Naive thymus-derived CD4-positive, alpha-beta T cell (primary cell): ENCODE results near the gene DLL4. TPM values are rescaled to one million over a fixed set of nuclear protein-coding genes. Genes with fewer than 3 reads are reported as not detected.

Experiments
- ATAC-seq: fragments of 150-1000 bp; cut with Tn5 transposase; 2 replicates; pipeline ENCODE4 v1.10.0; 2021; ENCODE audit warnings: mild to moderate bottlenecking, moderate library complexity
- CTCF ChIA-PET: fragments of 350-600 bp; sonication (Branson Sonifier 250); formaldehyde crosslinking; loops from one replicate; lab custom pipeline; 2021; ENCODE audit warnings: antibody characterized with exemption; lab: Charles Lee
- POLR2A ChIA-PET: fragments of 350-600 bp; sonication (Branson Sonifier 250); formaldehyde crosslinking; loops from one replicate; lab custom pipeline; 2021; ENCODE audit warnings: antibody characterized with exemption, inconsistent platforms; lab: Charles Lee
- DNase-seq, 9 donors: peaks; one replicate each; pipeline versions ENCODE4 v3.0.0 to v3.0.0-alpha.2; 2020 to 2022; ENCODE audit warnings: mixed read lengths in 1 of 9
- H3K27ac ChIP-seq: one replicate; pipeline ENCODE4 v1.7.0; 2013; ENCODE audit warnings: mild to moderate bottlenecking, low read depth, low read length, moderate library complexity
- H3K27me3 ChIP-seq, 2 donors: one replicate each; pipeline ENCODE4 v1.7.0; 2013; ENCODE audit warnings: low read length in 2 of 2, mild to moderate bottlenecking in 2 of 2, moderate library complexity in 2 of 2; ENCODE audit not compliant: control insufficient read depth in 2 of 2, insufficient read depth in 2 of 2
- H3K36me3 ChIP-seq, 3 experiments: 1 replicate in 2 of 3; 2 replicates in 1 of 3; pipeline ENCODE4 v1.7.0; 2013; ENCODE audit warnings: low read length in 3 of 3, mild to moderate bottlenecking in 3 of 3, moderate library complexity in 1 of 3; ENCODE audit not compliant: insufficient read depth in 3 of 3, control insufficient read depth in 2 of 3
- H3K4me1 ChIP-seq, 2 donors: one replicate each; pipeline ENCODE4 v1.7.0; 2013; ENCODE audit warnings: low read length in 2 of 2, mild to moderate bottlenecking in 2 of 2, moderate library complexity in 1 of 2; ENCODE audit not compliant: control insufficient read depth in 2 of 2, insufficient read depth in 2 of 2
- H3K4me3 ChIP-seq: 2 replicates; pipeline ENCODE4 v1.7.0; 2013; ENCODE audit warnings: mild to moderate bottlenecking, low read length
- H3K9me3 ChIP-seq, 3 experiments: 1 replicate in 2 of 3; 2 replicates in 1 of 3; pipeline ENCODE4 v1.7.0; 2013; ENCODE audit warnings: low read length in 3 of 3; ENCODE audit not compliant: control insufficient read depth in 2 of 3
- H3K27ac Mint-ChIP-seq, 9 donors: one replicate each; pipeline ENCODE4 v1.8.0; 2020 to 2022; ENCODE audit warnings: mixed read lengths in 9 of 9, mild to moderate bottlenecking in 8 of 9, moderate library complexity in 5 of 9, inconsistent platforms in 2 of 9
- H3K27me3 Mint-ChIP-seq, 5 donors: one replicate each; pipeline ENCODE4 v1.8.0; 2021 to 2022; ENCODE audit warnings: mixed read lengths in 5 of 5, mild to moderate bottlenecking in 1 of 5
- H3K36me3 Mint-ChIP-seq, 5 donors: one replicate each; pipeline ENCODE4 v1.8.0; 2020 to 2022; ENCODE audit warnings: mixed read lengths in 5 of 5, mild to moderate bottlenecking in 3 of 5, inconsistent platforms in 1 of 5
- H3K4me1 Mint-ChIP-seq, 7 donors: one replicate each; pipeline ENCODE4 v1.8.0; 2020 to 2022; ENCODE audit warnings: mixed read lengths in 7 of 7, mild to moderate bottlenecking in 3 of 7, inconsistent platforms in 1 of 7
- H3K4me3 Mint-ChIP-seq, 10 donors: one replicate each; pipeline ENCODE4 v1.8.0; 2020 to 2022; ENCODE audit warnings: mild to moderate bottlenecking in 10 of 10, mixed read lengths in 10 of 10, moderate library complexity in 6 of 10, inconsistent platforms in 2 of 10
- H3K9me3 Mint-ChIP-seq, 11 donors: one replicate each; pipeline ENCODE4 v1.8.0; 2020 to 2022; ENCODE audit warnings: mixed read lengths in 11 of 11, mild to moderate bottlenecking in 4 of 11, inconsistent platforms in 1 of 11, moderate library complexity in 1 of 11
- intact Hi-C, 2 donors: fragments of 100-400 bp; cut with micrococcal nuclease; formaldehyde crosslinking; loops; one replicate each; pipeline ENCODE4 v1.15.1; 2023
- polyA plus RNA-seq, 2 donors: library from polyadenylated mRNA; unstranded; fragments of 300-500 nt; fragmentation: Illumina TruSeq; gene quantifications; one replicate each; pipeline ENCODE4 v1.2.3, GENCODE V29; 2021
- total RNA-seq, 6 experiments: library from RNA in 5 of 6; stranded (reverse) in 5 of 6; gene quantifications; 1 replicate in 5 of 6; 2 replicates in 1 of 6; pipeline ENCODE4 v1.2.3 and lab custom pipeline; 2021 to 2026

DLL4 gene
- total and polyA plus RNA-seq, 7 experiments from 2014 or later, result not detected

DNA sequence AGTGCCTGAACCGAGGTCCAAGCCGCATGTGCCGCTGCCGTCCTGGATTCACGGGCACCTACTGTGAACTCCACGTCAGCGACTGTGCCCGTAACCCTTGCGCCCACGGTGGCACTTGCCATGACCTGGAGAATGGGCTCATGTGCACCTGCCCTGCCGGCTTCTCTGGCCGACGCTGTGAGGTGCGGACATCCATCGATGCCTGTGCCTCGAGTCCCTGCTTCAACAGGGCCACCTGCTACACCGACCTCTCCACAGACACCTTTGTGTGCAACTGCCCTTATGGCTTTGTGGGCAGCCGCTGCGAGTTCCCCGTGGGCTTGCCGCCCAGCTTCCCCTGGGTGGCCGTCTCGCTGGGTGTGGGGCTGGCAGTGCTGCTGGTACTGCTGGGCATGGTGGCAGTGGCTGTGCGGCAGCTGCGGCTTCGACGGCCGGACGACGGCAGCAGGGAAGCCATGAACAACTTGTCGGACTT, 7.1 kb downstream of the DLL4 start:
- peaks cover 16 to 19% (median 18%) of the 10 kb centered on the region in 5 donors for H3K27me3 Mint-ChIP-seq
- H3K9me3 Mint-ChIP-seq, result no peaks in the 10 kb centered on the region
- CTCF ChIA-PET, result no interaction called here
- intact Hi-C loops, result no loop called here
- H3K4me3 Mint-ChIP-seq, result no peak overlapping the region
- ATAC-seq, result no peak
- H3K9me3 ChIP-seq, result no peaks in the 10 kb centered on the region
- H3K36me3 ChIP-seq, result no peaks in the 10 kb centered on the region
- peaks cover 0 to 8% of the 10 kb centered on the region in 2 donors for H3K4me1 ChIP-seq
- H3K27ac Mint-ChIP-seq, result no peak overlapping the region
- POLR2A ChIA-PET, result no interaction called here
- H3K27ac ChIP-seq, result no peak overlapping the region
- no peak overlapping the region for H3K4me3 ChIP-seq
- H3K4me1 Mint-ChIP-seq, result peaks cover 0 to 30% (median 27%) of the 10 kb centered on the region in 7 donors
- no peak for DNase-seq
- no peaks in the 10 kb centered on the region for H3K36me3 Mint-ChIP-seq
- peaks cover 0 to 7% of the 10 kb centered on the region in 2 donors for H3K27me3 ChIP-seq

DNA sequence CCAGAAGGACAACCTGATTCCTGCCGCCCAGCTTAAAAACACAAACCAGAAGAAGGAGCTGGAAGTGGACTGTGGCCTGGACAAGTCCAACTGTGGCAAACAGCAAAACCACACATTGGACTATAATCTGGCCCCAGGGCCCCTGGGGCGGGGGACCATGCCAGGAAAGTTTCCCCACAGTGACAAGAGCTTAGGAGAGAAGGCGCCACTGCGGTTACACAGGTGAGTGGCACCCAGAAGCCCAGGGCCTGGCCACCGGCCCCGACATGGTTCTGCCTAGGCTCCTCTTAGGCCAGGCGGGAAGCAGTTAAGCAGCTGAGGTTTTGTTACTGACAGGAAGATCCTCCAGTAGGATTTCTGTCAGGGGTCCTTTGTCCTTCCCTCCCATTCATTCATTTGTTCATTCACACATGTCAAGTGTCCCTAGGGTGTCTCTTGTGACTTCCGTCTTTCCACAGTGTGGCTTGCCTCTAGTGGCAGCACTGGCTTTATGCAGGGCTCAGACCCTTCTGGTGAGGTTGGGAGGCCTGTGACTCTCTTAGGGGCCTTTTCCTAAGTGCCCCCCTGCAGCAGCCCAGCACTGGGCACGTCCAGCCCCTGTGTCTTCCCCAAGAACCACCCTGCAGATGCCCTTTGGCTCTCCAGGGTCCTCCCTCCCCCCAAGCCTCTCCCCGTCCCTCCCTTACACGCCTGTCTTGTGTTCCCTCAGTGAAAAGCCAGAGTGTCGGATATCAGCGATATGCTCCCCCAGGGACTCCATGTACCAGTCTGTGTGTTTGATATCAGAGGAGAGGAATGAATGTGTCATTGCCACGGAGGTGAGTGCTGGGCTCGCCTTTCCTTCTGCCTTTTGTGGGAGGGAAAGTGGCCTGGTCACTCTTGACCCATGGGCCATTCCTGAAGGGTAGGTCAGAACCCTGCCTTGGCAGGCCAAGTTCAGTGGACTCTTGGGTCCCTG, 7.8 kb downstream of the DLL4 start:
- intact Hi-C loops, result no loop called here
- ChIA-PET POLR2A (no interaction called here), CTCF (no interaction called here)
- no peak for ATAC-seq
- H3K4me3 Mint-ChIP-seq, result no peak overlapping the region
- peaks cover 10 to 12% (median 11%) of the 10 kb centered on the region in 5 donors for H3K27me3 Mint-ChIP-seq
- no peaks in the 10 kb centered on the region for H3K9me3 ChIP-seq
- no peak overlapping the region for H3K27ac Mint-ChIP-seq
- H3K4me1 ChIP-seq, result peaks cover 0 to 10% of the 10 kb centered on the region in 2 donors
- no peaks in the 10 kb centered on the region for H3K36me3 ChIP-seq
- peaks cover 0 to 26% (median 22%) of the 10 kb centered on the region in 7 donors for H3K4me1 Mint-ChIP-seq
- H3K4me3 ChIP-seq, result no peak overlapping the region
- no peaks in the 10 kb centered on the region for H3K27me3 ChIP-seq
- no peak overlapping the region for H3K27ac ChIP-seq
- DNase-seq, result no peak
- no peaks in the 10 kb centered on the region for H3K9me3 Mint-ChIP-seq
- no peaks in the 10 kb centered on the region for H3K36me3 Mint-ChIP-seq

DNA sequence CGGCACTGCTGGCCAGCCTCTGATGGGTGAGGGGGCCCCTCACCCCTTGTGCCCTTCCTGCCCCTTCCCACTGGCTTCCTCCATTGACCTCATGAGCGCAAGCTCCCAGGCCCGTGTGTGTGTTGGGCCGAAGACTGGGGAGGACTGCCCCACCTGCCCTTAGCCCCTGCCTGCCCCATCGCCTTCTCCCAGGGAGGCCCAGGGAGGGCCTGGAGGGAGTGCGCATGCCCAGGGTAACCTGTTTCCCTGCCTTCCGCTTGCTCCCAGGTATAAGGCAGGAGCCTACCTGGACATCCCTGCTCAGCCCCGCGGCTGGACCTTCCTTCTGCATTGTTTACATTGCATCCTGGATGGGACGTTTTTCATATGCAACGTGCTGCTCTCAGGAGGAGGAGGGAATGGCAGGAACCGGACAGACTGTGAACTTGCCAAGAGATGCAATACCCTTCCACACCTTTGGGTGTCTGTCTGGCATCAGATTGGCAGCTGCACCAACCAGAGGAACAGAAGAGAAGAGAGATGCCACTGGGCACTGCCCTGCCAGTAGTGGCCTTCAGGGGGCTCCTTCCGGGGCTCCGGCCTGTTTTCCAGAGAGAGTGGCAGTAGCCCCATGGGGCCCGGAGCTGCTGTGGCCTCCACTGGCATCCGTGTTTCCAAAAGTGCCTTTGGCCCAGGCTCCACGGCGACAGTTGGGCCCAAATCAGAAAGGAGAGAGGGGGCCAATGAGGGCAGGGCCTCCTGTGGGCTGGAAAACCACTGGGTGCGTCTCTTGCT, 8.8 kb downstream of the DLL4 start:
- Histone ChIP-seq H3K4me3 (no peak overlapping the region), H3K27me3 (no peaks in the 10 kb centered on the region), H3K36me3 (no peaks in the 10 kb centered on the region), H3K9me3 (no peaks in the 10 kb centered on the region), H3K4me1 (peaks cover 8 to 18% of the 10 kb centered on the region in 2 donors), H3K27ac (no peak overlapping the region)
- peaks cover 6 to 8% (median 7%) of the 10 kb centered on the region in 5 donors for H3K27me3 Mint-ChIP-seq
- ATAC-seq (peak; percentile 44), DNase-seq (peak in 4 of 9 donors; percentile 20 to 42 (median 38))
- H3K9me3 Mint-ChIP-seq, result peaks cover 0 to 2% (median 0%) of the 10 kb centered on the region in 11 donors
- no peak overlapping the region for H3K4me3 Mint-ChIP-seq
- ChIA-PET POLR2A (no interaction called here), CTCF (interaction anchor here (0.7 to 5.0 kb wide), 2 partner anchors 8 to 33 kb away, joined by 4 to 44 read pairs; no protein-coding TSS in a partner anchor)
- intact Hi-C loops, result loop anchor here in 1 of 2 donors (1.0 to 2.0 kb wide), 3 partner anchors 15 to 246 kb away; partner anchors contain the start of gene CHAC1
- H3K36me3 Mint-ChIP-seq, result no peaks in the 10 kb centered on the region
- peak overlapping the region in 5 of 9 donors; percentile 17 to 77 (median 34) for H3K27ac Mint-ChIP-seq
- H3K4me1 Mint-ChIP-seq, result peaks cover 7 to 34% (median 28%) of the 10 kb centered on the region in 7 donors

DNA sequence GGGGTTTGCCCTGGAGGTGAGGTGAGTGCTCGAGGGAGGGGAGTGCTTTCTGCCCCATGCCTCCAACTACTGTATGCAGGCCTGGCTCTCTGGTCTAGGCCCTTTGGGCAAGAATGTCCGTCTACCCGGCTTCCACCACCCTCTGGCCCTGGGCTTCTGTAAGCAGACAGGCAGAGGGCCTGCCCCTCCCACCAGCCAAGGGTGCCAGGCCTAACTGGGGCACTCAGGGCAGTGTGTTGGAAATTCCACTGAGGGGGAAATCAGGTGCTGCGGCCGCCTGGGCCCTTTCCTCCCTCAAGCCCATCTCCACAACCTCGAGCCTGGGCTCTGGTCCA, 9.4 kb downstream of the DLL4 start:
- Histone ChIP-seq H3K36me3 (no peaks in the 10 kb centered on the region), H3K4me3 (no peak overlapping the region), H3K27ac (no peak overlapping the region), H3K4me1 (peaks cover 12 to 23% of the 10 kb centered on the region in 2 donors), H3K27me3 (no peaks in the 10 kb centered on the region), H3K9me3 (no peaks in the 10 kb centered on the region)
- H3K9me3 Mint-ChIP-seq, result peaks cover 0 to 2% (median 0%) of the 10 kb centered on the region in 11 donors
- CTCF ChIA-PET, result interaction anchor here (0.7 to 5.0 kb wide), 3 partner anchors 9 to 34 kb away, joined by 4 to 44 read pairs (median 4); no protein-coding TSS in a partner anchor
- no peak overlapping the region for H3K4me3 Mint-ChIP-seq
- intact Hi-C loops, result loop anchor here in 1 of 2 donors (1.0 to 2.0 kb wide), 3 partner anchors 14 to 246 kb away; partner anchors contain the start of gene CHAC1
- H3K4me1 Mint-ChIP-seq, result peaks cover 9 to 36% (median 32%) of the 10 kb centered on the region in 7 donors
- H3K27ac Mint-ChIP-seq, result peak overlapping the region in 5 of 9 donors; percentile 17 to 85 (median 34)
- peak in 1 of 9 donors; percentile 29 for DNase-seq
- H3K27me3 Mint-ChIP-seq, result peaks cover 1 to 4% (median 2%) of the 10 kb centered on the region in 5 donors
- POLR2A ChIA-PET, result no interaction called here
- ATAC-seq, result no peak
- no peaks in the 10 kb centered on the region for H3K36me3 Mint-ChIP-seq

DNA sequence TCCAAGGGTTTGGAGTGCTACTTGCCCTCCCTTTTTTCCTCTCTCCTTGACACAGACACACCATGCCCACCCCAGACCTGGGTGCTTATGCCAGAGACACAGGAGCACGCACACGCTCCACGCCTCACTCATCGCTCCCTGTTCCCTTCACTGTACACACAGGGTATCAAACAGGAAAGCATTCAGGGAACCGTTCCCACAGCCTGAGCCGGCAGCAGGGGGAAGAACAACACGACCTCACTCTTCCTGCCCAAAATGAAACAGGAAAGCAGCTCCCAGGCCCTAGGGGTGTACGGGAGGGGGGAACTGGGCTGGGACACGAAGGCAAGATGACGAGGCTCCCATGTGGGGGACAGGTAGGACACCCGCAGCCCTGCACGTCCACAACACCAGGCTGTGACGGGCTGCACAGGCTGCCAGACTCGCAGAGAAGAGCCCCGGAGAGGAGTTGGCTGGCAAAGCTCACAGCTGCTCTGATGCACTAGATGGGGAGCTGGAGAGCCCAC, 11.2 kb downstream of the DLL4 start:
- no peaks in the 10 kb centered on the region for H3K27me3 Mint-ChIP-seq
- CTCF ChIA-PET, result interaction anchor here (0.7 to 5.0 kb wide), 7 partner anchors 10 to 165 kb away, joined by 3 to 44 read pairs (median 6); partner anchors contain the start of genes CHAC1 and DLL4
- peak overlapping the region; percentile 6 to 95 (median 61) for H3K4me3 Mint-ChIP-seq
- peaks cover 0 to 2% (median 0%) of the 10 kb centered on the region in 11 donors for H3K9me3 Mint-ChIP-seq
- H3K4me1 Mint-ChIP-seq, result peaks cover 17 to 44% (median 40%) of the 10 kb centered on the region in 7 donors
- H3K27ac Mint-ChIP-seq, result peak overlapping the region; percentile 42 to 92 (median 88)
- H3K36me3 Mint-ChIP-seq, result no peaks in the 10 kb centered on the region
- peaks cover 12 to 27% of the 10 kb centered on the region in 2 donors for H3K4me1 ChIP-seq
- POLR2A ChIA-PET, result interaction anchor here (3.0 to 4.5 kb wide), 3 partner anchors 12 to 33 kb away, joined by 23 to 34 read pairs (median 26); partner anchors contain the start of gene CHAC1
- H3K27me3 ChIP-seq, result no peaks in the 10 kb centered on the region
- peak in 2 of 9 donors; percentile 23 to 28 for DNase-seq
- ATAC-seq, result no peak
- no peaks in the 10 kb centered on the region for H3K36me3 ChIP-seq
- H3K27ac ChIP-seq, result no peak overlapping the region
- intact Hi-C loops, result no loop called here
- no peaks in the 10 kb centered on the region for H3K9me3 ChIP-seq
- no peak overlapping the region for H3K4me3 ChIP-seq
